ENCODE data around the gene TESPA1.
"Not testable (repeated sequence)": the region's sequence is repeated elsewhere in the genome, so short reads cannot be mapped to it uniquely, and the experiment has no call there.

TESPA1 gene, protein sequence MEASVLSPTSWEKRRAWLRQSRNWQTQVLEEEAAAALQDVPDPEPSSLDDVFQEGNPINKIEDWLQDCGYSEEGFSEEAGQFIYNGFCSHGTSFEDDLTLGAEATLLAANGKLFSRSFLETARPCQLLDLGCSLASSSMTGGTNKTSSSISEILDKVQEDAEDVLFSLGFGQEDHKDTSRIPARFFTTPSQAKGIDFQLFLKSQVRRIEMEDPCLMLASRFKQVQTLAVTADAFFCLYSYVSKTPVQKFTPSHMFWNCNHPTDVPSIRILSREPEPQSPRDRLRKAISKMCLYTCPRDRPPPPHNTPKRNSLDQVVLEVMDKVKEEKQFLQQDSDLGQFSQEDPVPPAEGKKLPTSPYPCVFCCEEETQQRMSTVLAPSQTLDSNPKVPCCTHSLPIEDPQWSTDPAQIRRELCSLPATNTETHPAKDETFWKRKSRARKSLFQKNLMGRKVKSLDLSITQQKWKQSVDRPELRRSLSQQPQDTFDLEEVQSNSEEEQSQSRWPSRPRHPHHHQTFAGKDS

DNA sequence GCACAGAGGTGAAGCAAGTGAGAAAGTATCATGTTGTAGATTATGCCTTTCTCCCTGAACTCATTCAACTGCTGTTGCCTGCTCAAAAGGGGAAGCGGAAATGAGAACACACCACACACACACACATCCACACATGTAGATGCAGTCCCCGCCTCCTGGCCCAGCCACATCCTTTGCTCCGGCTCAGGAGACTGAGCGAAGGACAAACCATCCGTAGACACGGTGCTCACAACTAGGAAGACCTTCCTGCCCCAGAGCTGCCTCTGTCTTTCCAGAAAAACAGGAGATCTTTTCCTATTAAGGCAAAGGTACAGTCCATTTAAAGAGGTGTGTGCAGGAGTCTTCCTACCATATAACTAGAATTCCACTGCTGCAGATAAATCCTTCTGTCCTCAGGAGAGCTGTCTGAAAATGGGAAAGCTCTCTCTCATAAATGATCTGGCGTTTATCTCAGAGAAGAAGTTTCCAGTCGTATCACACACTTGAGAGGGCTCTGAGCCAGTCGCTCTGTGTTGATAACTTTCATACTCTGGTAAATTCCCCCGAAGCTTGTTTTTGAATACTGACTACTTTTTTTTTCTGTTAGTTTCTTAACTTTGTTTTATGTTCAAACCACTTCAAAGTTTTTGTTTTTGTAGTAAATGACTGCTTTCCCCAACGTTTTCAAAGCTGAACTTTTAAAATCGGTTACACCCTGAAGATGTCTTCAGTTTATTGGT is at the start of gene TESPA1:
Gene TESPA1, minus strand, starts transcription at position 105 of the 719 bp plus-strand sequence. CDS start 10,200 bp downstream, outside the sequence.
- DNase-seq: peak; percentile 96

DNA sequence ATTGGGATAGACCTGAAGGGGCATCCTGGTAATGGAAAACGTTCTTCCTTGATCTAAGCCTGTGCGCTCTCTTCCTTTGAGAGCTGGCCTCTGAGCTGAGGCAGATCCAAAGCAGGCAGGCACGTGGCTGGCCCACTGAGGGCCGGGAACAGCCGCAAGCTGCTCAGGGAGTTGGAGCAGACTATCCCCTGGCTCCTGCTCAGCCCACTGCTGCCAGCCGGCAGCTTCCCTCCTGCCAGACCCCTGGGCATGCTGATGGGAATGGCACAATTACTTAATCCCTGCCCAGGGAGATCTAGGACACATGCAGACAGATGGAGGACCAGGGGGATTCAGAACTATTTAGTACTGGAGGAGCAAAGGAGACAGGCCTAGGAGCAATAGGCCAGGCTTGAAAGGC is 49.7 kb upstream of the TESPA1 start:
- no peak for DNase-seq

DNA sequence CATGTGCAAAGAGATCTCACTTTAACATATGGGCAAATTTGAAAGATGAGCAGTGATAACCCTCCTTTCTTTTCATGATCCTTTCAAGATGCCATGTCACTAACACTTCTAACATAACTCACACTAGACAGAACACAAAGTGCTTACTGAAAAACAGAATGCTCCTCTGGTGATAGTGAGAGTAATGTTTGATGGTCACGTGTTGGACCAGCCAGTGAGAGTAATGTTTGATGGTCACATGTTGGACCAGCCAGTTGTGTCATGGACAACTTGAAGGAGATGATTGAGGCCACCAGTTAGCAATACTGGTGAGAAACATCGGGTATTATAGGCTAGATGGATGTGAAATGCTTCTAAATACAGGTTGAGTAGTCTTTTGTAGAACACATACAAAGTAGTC is 40.9 kb upstream of the TESPA1 start:
- DNase-seq: no peak

DNA sequence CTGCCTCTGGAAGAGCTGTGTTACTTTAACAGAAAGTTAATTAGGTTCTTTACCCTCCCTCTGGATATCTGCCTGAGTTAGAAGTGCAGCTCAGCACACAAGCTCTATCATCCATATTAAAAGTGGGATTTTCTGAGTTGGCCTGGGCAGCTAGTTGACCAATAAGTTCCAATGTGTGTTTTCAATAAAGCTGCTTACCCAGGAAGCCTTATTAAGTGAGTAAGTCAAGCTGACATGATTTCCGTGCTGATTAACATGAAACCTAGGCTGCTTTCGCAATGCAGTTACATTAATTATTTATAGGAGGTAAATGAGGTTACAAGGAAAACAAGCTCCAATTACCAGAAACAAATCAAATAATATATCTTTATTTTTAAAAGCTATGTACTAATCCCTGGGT is 40.0 kb upstream of the TESPA1 start:
- no peak for DNase-seq

DNA sequence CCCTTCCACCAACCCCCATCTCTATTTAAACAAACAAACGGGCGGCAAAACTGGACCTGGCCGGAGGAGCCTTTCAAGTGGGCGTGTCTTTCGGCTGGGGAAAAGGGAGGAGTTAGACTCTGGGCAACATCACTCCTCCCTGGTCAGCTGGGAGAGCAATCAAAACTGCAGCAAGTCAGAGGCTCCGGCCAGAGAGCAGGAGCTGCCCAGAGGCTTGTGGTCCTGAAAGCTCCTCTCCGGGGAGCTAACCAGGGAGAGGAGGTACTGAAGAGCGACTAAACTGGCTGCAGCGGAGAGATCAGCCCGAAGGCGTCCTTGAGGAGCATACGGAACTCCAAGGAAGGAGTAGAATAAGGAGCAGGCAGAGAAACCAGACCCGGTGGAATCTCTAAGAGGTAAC is 35.2 kb upstream of the TESPA1 start, which contains the start of gene NEUROD4:
Gene NEUROD4, plus strand, starts transcription at position 191 of the 400 bp plus-strand sequence. CDS start 6,466 bp downstream, outside the sequence.
- DNase-seq: peak; percentile 82

DNA sequence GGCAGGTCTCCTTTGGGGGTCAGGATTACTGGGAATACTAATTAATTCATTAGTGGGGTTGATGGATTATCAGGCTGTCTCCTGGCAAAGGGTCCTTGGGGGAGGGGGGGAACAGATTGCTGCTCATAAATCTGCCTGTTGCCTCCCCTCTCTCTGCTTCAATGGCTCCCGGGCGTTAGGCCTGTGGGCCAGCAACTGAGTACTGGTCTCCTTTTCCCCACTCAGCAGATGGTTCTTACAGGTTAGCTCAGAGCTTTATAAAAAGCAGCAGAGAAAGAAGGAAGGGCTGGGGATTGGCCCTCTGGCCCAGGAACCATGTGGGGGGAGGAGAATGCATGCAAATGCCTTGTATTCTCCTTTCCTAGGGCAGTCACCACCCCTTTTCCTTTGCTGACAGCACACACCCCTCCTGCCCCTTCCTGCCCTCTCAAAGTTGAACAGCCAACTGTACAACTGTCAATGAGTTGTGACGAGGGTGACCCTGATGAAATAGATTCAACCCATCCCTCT is 32.9 kb upstream of the TESPA1 start:
- DNase-seq: no peak

DNA sequence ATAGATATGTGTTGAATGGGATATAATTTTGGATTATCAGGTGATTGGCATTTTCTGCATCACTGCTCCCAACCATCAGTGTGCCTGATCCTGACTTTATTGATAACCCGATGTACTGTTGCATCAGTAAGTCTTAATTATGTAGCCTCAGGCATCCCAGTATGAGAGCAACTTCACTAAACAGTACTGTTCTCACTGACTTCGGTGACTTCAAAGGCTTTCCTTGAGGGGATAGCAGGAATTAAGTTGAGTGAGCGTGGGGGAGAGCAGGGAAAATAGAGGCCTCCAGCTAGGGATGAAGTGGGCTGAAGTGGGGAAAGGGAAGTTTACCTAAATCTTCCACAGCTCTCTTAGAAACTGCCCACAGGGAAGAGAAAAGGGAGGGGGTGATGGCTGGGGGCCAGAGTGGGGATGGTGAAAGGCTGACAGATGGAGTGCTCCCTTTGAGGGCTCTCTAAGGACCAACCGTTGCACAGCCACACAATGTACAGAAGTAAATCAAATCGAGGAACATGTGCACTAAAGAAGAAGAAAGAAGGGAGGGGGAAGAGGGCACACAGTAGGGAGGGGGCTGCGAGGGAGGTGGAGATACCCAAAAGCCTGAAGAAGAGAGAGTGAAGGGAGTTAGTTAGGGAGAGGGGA is 24.5 kb upstream of the TESPA1 start:
- DNase-seq: no peak

DNA sequence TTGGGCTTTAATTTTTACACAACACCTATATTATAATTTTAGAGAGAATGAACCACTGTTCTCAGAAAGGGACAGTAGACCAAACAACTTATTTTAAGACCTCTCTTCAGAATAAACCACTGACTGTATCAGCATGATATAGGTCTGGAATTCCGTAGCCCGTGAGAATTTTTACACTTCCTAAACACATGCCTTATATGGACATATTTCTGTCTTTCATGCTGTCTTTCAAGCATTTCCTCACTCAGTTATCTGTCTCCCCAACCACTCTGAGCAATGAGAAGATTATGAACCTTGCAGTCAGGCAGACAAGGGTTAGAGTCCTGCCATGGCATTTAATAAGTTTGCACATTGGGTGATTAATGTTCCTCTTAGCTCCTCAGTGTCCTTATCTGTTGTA is 17.8 kb upstream of the TESPA1 start:
- DNase-seq: no peak

DNA sequence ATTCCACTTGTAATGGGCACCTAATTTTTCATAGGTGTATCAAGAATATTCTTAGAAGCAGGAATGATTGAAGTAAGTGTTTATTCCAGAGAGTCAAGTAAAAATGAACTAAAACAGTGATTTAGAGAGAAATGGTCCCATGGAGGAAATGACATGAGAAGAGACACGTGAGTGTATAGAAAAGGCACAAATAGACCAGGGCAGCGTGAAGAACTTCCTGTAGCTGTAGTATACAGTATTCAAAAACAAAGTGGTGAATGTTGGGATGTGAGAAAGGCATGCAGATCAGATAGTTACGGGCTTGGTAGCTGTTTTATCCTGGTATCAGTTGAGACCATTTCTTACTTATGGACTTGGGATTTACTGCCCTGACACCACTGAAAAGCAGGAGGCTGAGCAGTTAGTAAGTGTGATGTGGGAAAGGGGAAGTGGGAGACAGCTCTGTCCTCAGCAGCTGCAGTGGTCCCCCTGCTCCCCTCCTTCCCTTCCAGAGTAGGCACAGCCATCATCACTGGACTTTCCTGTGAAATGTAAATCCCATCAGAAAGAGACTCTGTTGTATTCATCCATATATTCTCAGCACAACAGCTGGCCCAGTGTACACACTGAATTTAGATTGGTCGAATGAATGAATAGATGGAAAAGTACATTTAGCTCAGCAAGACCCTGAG is 16.8 kb upstream of the TESPA1 start:
- no peak for DNase-seq

DNA sequence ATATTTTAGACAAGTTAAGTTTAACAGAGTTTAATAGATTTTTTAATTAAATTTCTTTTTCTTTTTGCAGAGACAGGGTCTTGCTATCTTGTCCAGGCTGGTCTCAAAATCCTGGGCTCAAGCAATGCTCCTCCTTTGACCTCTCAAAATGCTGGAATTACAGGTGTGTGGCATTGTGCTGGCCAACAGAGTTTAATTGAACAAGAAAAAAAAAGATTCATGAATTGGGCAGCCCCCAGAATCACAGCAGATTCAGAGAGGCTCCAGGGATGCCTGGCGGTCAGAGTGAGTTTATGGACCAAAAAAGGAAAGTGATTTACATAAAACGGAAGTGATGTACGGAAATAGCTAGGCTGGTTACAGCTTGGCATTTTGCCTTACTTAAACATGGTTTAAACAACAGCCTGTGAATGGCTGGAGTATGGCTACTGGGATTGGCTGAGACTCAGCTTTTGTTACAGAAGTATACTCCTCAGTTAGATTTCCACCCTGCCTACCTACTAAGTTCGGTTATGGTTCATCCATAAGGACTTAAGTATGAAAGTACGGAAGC is 14.5 kb upstream of the TESPA1 start:
- no peak for DNase-seq

DNA sequence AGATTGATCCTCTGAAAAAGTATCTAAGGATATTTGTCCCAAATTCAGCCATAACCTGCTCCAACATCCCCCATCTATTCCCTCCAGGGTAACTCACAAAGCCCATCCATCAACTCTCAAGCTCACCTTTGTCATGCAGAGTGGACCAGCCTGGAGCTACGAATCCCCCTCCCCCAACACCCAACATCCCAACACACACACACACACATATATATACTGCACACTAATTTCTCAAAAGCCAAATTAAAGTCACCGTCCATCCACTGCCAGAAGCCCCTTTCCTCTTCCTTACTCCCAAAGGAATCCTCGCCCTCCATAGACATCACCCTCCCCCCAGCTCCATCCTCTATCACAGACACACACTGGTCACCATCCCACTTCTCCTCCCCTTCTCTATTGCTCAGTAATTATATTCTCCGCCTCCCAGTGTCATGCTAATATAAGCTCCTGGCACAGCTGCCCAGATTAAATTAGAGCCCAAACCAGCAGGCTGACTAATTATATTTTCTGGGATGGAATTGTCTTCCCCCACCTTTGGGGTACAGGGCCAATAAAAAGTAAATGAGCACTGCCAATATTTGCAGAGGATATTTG is 13.5 kb upstream of the TESPA1 start:
- no peak for DNase-seq

DNA sequence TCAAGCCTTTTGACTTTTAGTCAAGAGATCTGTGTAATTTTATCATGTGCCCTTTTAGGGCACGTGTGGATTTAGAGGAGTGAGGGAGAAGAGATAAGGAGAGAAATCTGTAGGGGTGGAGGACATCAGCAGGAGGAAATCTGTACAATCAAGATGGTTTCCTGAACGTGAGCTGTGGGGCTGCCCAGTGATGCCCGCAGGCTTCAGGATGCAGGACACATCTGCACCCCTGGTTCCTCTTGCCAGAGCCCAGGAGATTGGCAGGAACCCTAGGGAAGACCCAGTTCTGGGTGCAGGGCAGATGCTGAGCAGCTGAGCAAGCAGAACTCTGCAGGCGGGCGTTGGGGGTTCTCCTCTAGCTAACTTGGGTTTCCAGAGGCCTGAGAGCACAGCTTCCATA is 11.6 kb upstream of the TESPA1 start:
- no peak for DNase-seq

DNA sequence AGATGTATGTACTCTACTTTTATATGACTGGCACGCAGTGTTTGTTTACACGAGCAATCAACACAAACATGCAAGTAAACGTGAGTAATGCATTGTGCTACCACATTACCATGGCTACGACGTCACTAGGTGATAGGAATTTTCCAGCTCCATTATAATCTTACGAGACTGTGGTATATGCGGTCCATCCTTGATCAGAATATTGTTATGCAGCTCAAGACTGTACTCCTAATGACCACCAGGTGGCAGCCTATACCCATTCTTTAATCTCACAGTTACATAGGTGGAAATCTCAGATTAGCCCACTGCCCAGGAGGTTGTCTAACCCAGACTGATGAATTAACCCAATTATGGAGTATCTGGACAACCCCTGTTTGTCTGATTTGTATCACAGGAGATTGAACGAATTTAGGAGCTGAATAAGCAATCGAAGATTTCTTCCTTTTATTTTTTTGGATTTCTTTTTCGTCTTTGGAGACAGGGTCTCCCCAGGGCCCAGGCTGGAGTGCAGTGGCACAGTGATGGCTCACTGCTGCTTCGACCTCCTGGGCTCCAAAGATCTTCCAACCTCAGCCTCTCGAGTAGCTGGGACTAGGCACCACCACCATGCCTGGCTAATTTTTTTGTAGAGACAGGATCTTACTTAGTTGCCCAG is 8.7 kb upstream of the TESPA1 start:
- DNase-seq: peak; percentile 83

DNA sequence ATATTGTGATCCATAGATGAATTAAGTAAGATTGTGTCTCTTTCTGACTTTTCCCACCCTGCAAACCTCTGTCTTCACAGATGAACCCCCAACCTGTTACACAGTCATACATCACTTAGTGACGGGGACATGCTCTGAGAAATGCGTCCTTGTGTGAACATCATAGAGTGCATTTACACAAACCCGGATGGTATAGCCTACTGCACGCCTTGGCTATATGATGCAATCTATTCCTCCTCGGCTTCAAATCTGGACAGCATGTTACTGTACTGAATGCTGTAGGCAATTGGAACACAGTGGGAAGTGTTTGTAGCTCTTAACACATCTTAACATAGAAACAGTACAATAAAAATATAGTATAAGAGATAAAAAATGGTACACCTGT is 7.4 kb upstream of the TESPA1 start:
- no peak for DNase-seq

DNA sequence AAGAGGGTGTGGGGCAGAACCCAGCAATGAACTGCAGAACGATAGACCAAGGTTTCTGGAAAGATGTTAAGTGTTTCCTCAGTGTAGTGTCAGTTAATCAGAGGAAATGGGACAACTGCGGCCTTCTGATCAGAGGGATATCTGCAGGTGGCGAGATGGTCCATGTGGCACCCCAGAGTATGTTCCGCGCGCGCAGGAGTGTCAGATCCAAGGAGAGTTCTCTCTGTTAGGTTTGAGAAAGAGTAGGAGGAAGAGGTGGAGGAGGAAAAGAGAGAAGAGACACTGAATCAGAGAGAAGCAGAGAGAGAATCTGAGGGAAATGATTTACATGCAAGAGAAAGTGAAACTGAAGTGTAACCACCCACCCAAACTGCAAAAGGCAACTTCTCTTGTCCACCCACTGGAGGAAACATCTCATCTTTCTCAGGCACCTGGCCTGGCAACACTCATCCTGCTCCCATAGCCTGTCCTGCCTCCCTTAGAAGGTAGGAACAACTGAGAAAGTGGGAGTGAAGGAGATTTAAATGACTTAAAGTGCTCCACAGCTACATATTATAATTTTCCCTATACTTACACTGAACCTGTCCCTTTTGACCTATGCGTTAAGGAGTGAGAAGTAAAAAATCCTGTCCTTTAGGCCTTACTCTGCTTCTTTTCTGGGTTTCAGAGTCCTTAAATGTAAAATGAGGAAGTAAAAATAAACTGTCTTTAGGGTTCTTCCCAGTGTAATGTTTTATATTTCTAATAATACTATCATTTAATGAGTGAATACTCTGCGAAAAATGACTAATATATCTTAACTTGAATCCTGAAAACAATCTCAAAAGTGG is 6.8 kb upstream of the TESPA1 start:
- peak; percentile 74 for DNase-seq

DNA sequence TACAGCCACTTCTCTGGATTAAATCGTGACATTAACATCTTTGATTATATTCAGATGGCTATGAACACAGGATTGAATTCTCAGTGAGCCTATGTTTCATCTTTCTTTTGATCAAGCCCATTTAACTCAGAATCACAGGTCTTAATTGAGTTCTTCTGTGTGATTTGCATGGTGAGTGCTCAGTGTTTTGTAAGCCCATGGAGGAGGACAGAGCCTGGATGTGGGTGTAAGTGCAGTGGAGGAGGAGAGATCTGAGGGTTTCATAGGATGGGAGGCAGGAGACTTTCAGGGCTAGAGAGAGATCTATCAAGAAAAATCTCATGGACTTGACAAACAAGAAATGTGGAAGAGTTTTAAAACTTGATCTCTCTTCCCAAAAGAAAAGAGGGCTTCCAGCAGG is 5.3 kb upstream of the TESPA1 start:
- no peak for DNase-seq

DNA sequence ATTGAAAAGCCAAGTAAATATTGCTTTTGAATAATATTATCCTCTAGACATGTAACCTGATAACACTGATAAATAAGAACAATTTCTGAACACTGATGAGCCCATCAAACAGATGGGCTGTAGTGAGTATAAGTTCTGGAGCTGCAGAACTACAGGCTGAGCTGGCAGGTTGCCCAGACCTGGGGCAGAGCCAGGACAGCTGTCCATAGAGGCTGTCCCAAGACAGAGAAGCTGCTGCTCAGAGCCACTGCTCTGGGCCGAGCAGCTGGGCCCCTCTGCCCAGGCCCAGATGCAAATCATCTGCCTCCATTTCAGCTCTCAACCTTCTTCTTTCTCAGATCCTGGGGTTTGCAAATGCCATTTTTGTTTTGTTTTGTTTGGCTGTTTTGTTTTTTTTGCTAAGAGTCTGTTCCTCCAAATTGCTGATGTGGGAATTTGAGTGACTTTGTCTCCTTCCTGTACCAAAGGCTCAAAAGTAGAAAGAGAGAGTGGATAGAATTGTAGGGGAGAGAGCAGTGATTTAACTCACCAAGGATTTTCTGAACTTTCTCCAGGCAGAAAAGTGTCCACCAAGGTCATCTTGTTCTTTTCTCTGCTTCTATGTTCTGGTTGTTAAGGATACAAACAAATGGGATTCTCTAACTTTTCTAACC is 4.0 kb upstream of the TESPA1 start:
- peak; percentile 88 for DNase-seq

DNA sequence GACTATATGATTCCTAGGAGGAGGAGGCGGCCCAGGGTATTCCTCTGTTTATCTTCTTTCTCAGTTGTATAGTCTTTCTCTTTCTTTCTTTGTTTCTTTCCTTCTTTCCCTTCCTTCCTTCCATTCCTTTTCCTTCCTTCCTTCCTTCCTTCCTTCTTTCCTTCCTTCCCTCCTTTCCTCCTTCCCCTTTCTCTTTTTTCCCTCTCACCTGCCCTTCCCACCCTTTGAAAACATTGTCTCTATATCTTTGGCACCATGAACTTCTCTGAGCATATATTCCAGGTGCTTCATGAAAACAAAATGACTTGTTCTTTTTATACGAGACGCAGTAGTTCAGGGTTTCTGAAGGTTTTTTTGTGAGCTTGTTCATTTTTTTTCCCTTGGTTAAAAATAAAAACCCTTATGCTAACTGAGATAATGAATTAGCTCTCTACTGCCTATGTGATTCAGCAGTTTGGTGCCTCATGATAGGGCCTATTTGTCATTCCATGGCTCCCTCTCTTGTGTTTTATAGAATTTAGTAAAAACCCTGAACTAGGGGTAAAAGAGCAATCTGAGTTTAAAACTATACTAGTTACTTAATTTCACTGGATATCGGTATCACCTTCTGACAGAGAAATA is 3.2 kb upstream of the TESPA1 start:
- DNase-seq: peak; percentile 84

DNA sequence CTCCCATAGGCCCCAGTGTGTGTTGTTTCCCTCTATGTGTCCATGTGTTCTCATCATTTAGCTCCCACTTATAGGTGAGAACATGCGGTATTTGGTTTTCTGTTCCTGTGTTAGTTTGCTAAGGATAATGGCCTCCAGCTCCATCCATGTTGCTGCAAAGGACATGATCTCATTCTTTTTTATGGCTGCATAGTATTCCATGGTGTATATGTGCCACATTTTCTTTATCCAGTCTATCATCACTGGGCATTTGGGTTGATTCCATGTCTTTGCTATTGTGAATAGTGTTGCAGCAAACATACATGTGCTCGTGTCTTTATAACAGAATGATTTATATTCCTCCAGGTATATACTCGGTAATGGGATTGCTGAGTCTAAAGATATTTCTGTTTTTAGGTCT is 2.2 kb upstream of the TESPA1 start:
- not testable (repeated sequence) for DNase-seq

All from OCI-M1 (cell line).